ENCODE measurements around the gene PLXNA4.

The PLXNA4 gene

DNA sequence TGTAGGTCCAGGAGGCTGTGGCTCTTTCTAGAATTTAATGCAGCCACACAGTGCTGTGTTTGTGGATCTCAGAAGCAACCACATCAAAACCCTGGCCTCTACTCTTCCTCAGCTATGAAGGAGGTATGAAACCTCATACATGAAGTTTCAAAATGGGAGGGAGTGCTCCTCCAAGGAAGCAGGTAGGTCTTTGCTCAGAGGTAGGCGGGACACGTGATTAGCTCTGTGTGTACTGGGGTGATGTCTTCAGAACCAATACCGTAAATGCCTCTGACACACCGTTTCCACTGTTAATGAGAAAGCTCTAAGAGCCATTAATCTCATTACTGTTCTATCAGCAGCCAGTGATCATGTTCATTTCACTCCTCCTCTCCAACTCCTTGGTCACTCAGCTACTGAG is 126.1 kb downstream of the PLXNA4 start:
- Mint-ChIP-seq H3K4me3 (peak overlapping the region; percentile 53), H3K4me1 (peaks cover 77% of the 10 kb centered on the region), H3K27ac (peak overlapping the region; percentile 77), H3K9me3 (no peaks in the 10 kb centered on the region), H3K36me3 (no peaks in the 10 kb centered on the region)
- DNase-seq (ENCODE audit: low spot score in 2 of 2), result no peak
- peak; percentile 79 for ATAC-seq

DNA sequence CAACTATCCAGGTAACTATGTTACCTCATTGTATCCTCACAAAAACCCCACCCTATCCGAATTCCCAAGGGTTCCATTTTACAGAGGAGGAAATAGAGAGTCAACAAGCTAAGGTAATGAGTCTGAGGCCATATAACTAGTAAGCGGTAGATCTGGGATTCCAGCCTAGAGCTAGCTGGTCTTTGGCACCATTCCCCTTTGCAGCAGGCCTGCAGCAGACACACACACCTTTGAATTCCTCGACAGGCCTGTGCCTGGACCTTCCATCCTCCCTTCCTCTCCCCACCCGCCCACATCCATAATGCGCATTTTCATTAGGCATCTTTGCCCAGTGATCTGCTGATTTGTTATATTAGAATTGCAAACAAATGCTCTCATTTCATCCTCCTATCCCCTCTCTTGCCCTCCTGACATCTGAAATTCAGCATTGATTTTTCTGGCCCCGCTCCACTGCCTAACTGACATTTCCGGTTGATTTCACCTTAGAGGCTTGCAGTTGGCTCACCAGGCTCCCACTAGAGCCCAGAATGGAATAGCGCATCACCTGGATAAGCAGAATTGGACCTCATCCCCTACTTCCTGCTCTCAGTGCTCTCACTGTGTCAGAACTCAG is 129.5 kb downstream of the PLXNA4 start:
- Mint-ChIP-seq H3K4me3 (no peak overlapping the region), H3K27ac (no peak overlapping the region), H3K36me3 (no peaks in the 10 kb centered on the region), H3K9me3 (no peaks in the 10 kb centered on the region), H3K4me1 (peaks cover 56% of the 10 kb centered on the region)
- DNase-seq (ENCODE audit: low spot score in 2 of 2), result no peak
- no peak for ATAC-seq

DNA sequence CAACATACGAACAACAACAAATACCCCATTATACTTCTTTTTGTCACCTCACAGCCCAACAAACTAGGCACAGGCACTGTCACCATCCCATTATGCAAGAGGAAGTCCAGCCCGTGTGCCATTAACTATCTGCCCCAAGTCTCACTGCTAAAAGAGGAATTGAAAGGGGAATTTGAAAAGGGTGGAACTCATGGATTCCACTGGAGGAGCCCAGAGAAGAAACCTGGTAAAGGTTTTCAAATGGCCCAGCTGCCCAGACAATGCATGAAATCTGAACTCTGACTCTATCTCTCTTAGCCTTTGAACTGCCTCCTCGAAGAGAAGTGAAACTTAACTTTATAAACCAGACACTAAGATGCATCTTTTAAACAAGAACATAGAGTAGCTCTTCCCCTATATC is 130.0 kb downstream of the PLXNA4 start:
- Mint-ChIP-seq H3K36me3 (no peaks in the 10 kb centered on the region), H3K9me3 (no peaks in the 10 kb centered on the region), H3K4me1 (peaks cover 51% of the 10 kb centered on the region), H3K4me3 (no peak overlapping the region), H3K27ac (no peak overlapping the region)
- ATAC-seq (no peak), DNase-seq (ENCODE audit: low spot score in 2 of 2) (no peak)

DNA sequence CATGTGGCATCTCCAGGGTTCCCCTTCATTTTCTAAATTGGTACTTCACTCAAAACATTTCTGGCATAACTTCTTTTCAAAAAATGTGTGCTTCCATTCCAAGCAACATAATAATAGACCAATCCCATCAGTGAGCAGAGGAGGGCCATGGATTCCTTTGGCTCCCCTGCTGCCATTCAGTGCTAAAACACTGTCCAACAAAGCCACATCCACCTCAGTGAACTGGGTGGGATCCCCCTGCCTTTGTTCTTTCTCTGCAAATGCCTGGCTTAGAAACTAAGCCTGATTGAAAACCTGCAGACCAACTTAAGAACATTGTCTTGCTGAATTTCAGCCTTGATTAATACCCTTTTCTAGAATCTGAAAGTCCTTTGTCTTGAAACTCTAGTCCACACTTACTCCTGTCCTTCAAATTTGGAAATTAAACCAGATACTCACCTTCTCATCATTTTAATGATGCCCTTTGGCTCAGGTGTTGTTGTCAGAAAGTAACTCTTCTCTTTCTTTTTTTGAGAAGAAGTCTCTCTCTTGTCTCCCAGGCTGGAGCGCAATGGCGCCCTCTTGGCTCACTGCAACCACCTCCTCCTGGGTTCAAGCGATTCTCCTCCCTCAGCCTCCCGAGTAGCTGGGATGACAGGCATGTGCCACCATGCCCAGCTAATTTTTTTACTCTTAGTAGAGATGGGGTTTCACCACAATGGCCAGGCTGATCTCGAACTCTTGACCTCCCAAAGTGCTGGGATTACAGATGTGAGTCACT is 132.3 kb downstream of the PLXNA4 start:
- Mint-ChIP-seq H3K4me1 (peaks cover 33% of the 10 kb centered on the region), H3K36me3 (no peaks in the 10 kb centered on the region), H3K9me3 (no peaks in the 10 kb centered on the region), H3K4me3 (no peak overlapping the region), H3K27ac (no peak overlapping the region)
- ATAC-seq (no peak), DNase-seq (ENCODE audit: low spot score in 2 of 2) (no peak)

DNA sequence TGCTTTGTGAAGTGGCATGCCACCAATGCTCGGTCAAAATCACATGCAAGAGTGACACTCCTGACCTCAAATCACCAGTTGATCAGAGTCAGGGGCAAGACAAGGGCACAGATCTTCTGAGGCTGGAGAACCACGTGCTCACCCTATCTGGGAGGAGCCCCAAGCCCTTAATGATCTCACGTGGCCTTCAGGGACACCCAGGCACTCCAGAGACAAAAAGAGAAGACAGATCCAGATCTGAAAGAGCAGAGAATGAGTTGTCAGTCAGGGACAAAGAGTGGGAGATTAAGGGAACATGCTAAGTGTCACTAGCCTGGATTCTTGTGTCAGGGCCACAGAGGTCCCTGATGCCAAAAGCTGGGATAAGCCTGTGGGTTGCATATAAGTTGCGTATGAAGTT is 134.3 kb downstream of the PLXNA4 start:
- Mint-ChIP-seq H3K4me3 (no peak overlapping the region), H3K36me3 (no peaks in the 10 kb centered on the region), H3K4me1 (peaks cover 36% of the 10 kb centered on the region), H3K27ac (no peak overlapping the region), H3K9me3 (no peaks in the 10 kb centered on the region)
- DNase-seq (ENCODE audit: low spot score in 2 of 2), result no peak
- no peak for ATAC-seq

DNA sequence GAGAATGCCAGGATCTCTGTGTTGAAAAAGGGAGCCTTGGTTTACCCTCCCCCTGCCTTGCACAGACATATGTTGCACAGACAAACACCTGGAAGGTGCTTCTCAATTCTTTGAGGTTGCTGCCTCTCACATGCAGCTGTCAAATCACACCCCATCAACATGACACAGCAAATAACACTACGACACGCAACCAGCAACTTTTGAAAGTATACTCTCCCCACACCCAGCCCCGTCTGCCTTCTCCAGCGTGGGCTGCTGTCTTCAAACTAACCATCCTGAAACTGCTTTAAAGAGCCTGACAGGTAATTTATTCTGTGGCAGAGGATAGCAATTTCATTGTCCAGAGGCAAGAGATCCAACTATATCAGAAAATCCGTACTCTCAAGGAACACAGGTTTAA is 136.1 kb downstream of the PLXNA4 start:
- H3K4me3 Mint-ChIP-seq, result no peak overlapping the region
- no peaks in the 10 kb centered on the region for H3K36me3 Mint-ChIP-seq
- H3K4me1 Mint-ChIP-seq, result peaks cover 49% of the 10 kb centered on the region
- DNase-seq (ENCODE audit: low spot score in 2 of 2), result no peak
- no peaks in the 10 kb centered on the region for H3K9me3 Mint-ChIP-seq
- no peak for ATAC-seq
- peak overlapping the region; percentile 2 for H3K27ac Mint-ChIP-seq

DNA sequence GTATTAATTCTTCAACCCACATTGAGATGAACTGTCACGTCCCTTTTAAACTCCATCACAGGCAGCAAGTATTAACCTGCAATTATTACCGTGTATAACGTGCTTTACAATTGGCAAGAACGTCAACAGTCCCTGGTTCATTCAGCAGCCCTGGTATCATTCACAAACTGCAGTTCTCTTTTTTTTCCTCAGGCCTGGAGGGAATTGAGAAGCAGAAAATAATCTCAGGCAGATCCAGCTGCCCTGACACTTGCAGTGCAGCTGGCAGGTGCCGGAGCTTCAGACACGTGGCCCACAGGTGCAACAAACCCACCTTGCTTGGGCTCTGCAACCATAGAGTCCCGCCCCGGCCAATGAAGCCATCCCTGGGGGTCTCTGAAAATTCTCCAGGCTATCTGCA is 137.3 kb downstream of the PLXNA4 start:
- DNase-seq (ENCODE audit: low spot score in 2 of 2) (no peak), ATAC-seq (no peak)
- no peak overlapping the region for H3K4me3 Mint-ChIP-seq
- H3K36me3 Mint-ChIP-seq, result no peaks in the 10 kb centered on the region
- no peaks in the 10 kb centered on the region for H3K9me3 Mint-ChIP-seq
- peaks cover 55% of the 10 kb centered on the region for H3K4me1 Mint-ChIP-seq
- H3K27ac Mint-ChIP-seq, result no peak overlapping the region

DNA sequence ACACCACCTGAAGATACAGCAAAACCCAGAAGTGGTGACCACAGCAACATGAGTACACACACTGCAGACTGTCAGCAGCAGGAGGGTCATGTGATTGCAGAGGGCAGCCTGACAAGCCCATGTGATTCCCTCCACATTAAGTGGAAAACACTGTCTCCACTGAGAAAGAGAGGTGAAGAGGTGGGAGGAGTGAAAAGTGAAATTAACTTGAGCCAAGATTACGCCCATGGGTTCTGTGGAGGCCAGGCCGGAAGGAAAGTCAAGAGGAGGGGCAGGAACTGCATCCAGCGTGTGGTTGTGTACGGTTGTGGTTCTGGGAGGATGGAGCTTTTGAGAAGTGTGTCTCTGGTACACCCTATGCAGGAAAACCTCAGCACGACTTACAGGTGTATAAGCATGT is 138.5 kb downstream of the PLXNA4 start:
- ATAC-seq (peak; percentile 79), DNase-seq (ENCODE audit: low spot score in 2 of 2) (no peak)
- Mint-ChIP-seq H3K4me3 (peak overlapping the region; percentile 20), H3K36me3 (no peaks in the 10 kb centered on the region), H3K9me3 (no peaks in the 10 kb centered on the region), H3K27ac (peak overlapping the region; percentile 33), H3K4me1 (peaks cover 60% of the 10 kb centered on the region)

DNA sequence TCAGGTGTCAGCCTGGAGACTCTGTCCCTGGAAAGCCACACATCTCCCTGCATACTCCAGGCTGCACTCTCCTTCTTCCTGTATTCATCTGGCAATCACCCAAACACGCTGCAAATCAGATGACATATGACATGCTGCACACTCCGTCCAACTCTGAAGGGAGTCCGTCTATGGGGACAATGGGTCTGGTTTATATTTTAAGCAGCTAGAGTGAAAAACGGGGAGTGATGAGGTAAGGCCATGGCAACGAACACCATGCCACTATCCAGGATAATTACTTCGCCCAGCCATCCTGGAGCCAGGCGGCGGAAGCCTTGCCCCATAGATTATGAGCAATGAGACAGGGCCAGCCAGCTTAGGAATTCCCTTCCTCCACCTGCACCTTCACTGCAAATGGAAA is 140.1 kb downstream of the PLXNA4 start:
- ATAC-seq (no peak), DNase-seq (ENCODE audit: low spot score in 2 of 2) (no peak)
- H3K9me3 Mint-ChIP-seq, result no peaks in the 10 kb centered on the region
- H3K27ac Mint-ChIP-seq, result peak overlapping the region; percentile 87
- peaks cover 76% of the 10 kb centered on the region for H3K4me1 Mint-ChIP-seq
- H3K36me3 Mint-ChIP-seq, result peaks cover 5% of the 10 kb centered on the region
- peak overlapping the region; percentile 64 for H3K4me3 Mint-ChIP-seq

DNA sequence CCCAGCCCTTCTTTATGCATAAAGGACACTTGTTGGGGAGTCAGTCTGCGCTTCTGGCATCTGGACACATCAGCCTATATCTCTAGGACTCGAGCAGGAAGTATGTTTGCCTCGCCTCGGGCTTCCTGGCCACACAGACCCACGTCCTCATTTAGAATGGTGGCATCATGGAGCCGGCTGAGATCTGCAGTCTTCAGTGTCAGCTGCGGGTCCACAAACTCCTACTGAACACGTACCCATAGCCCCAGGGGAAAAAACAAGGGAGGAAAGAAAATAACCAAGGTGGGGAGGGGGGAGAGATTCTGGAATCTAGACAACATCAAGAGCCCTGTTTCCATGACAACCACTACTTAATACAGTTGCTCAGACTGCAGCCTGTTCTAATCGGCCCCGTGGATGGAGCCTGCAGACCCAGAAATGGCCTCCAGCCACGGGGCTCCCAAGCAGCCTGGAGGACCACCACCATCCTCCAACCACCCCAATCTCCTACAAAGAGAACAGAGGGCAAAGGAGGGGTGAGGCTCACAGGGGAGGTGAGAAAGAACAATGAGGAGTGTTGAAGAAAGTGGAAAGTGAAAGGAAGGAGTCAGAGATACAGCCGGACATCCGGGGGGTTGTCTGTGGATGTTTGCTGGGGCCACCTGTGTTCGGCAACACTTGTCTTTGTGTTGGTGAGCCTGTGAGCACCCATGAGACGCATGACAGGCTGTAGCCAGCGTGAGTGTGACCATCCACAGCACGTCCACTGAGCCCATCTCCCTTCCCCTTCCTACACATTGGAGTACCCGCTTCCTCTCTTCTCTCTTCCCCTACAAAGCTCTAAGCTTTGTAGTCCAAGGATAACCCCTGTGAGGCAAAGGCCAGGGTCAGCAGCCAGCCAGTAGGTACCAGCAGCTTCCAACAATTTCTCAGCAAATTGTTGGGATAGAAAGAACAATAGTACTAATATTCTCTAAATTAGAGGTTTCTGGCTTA is 141.0 kb downstream of the PLXNA4 start:
- H3K27ac Mint-ChIP-seq, result peak overlapping the region; percentile 87
- peak overlapping the region; percentile 64 for H3K4me3 Mint-ChIP-seq
- no peak for DNase-seq (ENCODE audit: low spot score in 2 of 2)
- H3K4me1 Mint-ChIP-seq, result peaks cover 83% of the 10 kb centered on the region
- H3K9me3 Mint-ChIP-seq, result no peaks in the 10 kb centered on the region
- no peak for ATAC-seq
- H3K36me3 Mint-ChIP-seq, result peaks cover 9% of the 10 kb centered on the region

DNA sequence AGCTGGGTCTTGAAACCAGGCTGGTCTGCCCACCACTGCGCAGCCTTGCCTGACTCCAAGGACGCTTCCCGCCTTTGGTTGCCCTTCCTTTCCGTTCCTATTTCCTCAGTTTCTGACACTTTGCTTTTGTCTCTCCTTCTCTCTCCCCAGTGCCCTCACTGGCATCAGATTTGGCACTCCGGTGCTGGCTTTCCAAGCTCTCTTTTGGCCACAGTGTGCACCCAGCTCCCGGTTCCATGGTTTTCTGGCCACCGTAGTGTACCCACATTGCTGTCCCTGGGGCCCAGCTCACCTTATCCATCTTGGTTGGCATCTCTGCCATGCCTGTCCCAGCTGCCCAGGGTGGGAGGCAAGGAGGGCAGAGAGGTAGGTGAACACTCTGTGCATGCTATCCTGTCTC is 142.2 kb downstream of the PLXNA4 start:
- Mint-ChIP-seq H3K27ac (peak overlapping the region; percentile 58), H3K9me3 (no peaks in the 10 kb centered on the region), H3K4me3 (peak overlapping the region; percentile 64)

DNA sequence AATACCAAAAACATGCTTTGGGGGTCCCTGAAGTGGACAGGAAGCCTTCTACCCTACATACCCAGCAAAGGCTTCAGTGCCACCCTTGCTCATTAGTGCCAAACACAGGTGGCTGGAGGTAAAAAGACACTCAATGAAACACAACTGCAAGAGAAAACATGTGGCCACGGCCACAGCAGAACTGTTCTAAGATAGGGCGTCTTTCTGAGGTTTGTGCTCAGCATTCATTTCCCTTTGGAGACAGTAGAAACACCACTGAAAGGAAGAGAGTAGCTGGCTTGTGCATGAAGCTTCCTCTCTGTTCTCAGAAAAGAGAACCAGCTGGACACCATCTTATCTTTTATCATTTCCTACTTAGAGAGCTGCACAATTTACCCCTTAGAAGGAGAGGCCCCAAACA is 143.0 kb downstream of the PLXNA4 start:
- ATAC-seq, result peak; percentile 9
- Mint-ChIP-seq H3K9me3 (no peaks in the 10 kb centered on the region), H3K4me3 (peak overlapping the region; percentile 10), H3K36me3 (peaks cover 10% of the 10 kb centered on the region), H3K4me1 (peaks cover 97% of the 10 kb centered on the region), H3K27ac (peak overlapping the region; percentile 33)
- no peak for DNase-seq (ENCODE audit: low spot score in 2 of 2)

More for the DNA sequence above, 142.2 kb downstream of the PLXNA4 start:
- Mint-ChIP-seq H3K36me3 (peaks cover 10% of the 10 kb centered on the region), H3K4me1 (peaks cover 90% of the 10 kb centered on the region)
- ATAC-seq (no peak), DNase-seq (ENCODE audit: low spot score in 2 of 2) (no peak)

DNA sequence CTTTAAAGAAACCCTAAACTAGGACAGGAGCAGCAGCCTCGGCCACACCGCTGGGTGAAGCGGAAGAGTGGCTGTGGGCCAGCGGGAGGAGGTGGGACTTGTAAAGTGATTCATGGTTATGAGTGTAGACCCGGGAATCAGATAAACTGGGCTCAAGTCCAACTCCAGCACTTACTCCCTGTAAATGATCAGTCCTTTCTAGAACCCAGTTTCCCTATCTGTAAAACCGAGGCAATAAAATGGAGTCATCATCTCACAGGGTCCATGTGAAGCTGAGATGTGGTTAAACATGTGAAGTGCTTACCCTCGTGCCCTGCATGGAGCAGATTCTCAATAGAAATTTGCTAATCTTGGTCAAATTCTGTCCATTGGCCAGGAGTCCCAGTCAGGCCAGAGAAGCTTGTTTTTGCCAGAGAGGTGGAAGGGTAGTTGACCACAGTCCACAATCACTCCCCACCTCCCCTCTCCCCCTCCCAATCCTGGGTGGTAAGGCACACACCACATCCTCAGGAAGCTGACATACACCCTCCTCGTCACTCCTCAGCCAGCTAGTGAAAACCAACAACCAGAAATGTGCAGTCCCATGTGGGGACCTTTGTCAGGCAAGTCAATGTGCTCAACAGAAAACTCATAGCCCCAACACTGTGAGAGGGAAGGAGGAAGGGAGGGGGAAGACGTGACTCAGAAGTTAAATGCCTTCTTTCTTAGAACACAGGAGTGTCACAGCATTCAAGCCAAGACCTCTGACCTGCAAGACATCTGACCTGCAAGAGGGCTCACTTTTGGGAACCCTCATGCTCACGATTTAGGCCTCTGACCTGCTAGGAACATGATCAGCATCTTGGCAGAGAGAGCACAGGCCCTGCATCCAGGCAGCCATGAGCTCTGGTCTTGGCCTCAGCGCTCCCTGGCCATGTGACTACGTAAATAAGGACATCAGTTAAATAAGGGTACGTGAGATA is 145.1 kb downstream of the PLXNA4 start:
- peaks cover 77% of the 10 kb centered on the region for H3K4me1 Mint-ChIP-seq
- DNase-seq (ENCODE audit: low spot score in 2 of 2), result peak; percentile 38 to 79
- H3K36me3 Mint-ChIP-seq, result peaks cover 10% of the 10 kb centered on the region
- ATAC-seq, result peak; percentile 96
- H3K4me3 Mint-ChIP-seq, result peak overlapping the region; percentile 30
- no peaks in the 10 kb centered on the region for H3K9me3 Mint-ChIP-seq
- H3K27ac Mint-ChIP-seq, result peak overlapping the region; percentile 81

DNA sequence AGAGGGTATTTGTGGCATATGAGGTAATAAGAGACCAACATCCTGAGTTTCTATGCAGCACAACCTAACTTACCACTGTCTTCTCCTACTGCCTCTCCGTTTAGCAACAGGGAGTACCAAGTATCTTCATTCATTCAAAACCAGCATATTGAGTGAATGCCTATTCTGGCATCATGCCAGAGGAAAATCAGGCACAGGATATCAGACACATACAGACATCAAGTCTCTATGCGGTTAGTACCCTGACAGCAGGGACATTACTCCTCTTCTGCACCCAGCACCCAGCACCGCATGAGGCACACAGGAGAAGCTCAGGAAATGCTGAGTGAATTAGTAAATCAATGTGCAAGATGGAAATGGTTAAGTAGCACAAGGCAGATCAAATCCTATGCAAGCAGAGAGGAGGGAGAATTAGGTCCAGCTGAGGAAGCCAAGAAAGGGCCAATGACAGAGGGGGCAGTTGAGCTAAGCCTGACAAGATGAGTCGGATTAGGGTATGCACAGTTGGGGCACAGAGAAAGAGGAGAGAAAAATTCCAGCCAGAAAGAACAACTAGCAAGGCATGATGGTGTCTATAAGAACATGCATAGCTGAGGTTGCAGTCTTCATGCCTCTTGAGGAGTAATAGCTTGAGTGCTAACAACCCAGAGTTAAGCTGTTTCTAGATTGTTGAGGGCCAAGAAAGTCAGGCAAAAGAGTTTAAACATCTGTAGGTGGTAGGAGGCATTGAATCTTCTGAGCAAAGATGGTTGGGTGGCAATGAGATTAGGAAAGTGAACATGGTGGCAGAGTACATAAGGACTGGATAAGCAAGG is 146.0 kb downstream of the PLXNA4 start:
- peaks cover 75% of the 10 kb centered on the region for H3K4me1 Mint-ChIP-seq
- H3K9me3 Mint-ChIP-seq, result no peaks in the 10 kb centered on the region
- peaks cover 10% of the 10 kb centered on the region for H3K36me3 Mint-ChIP-seq
- peak; percentile 1 for ATAC-seq
- peak overlapping the region; percentile 81 for H3K27ac Mint-ChIP-seq
- peak overlapping the region; percentile 30 for H3K4me3 Mint-ChIP-seq
- DNase-seq (ENCODE audit: low spot score in 2 of 2), result no peak
